GM12874 (cell line): ENCODE measurements around the gene RAMACL.

Source experiments
- TF ChIP-seq, protein P1 (sequence below): IDR thresholded peaks from 2 replicates; pipeline ENCODE4 v1.5.1; 2011; ENCODE audit warnings: low read depth, mild to moderate bottlenecking, control low read depth, low read length, moderate library complexity; ENCODE audit not compliant: insufficient read depth

RAMACL gene

DNA sequence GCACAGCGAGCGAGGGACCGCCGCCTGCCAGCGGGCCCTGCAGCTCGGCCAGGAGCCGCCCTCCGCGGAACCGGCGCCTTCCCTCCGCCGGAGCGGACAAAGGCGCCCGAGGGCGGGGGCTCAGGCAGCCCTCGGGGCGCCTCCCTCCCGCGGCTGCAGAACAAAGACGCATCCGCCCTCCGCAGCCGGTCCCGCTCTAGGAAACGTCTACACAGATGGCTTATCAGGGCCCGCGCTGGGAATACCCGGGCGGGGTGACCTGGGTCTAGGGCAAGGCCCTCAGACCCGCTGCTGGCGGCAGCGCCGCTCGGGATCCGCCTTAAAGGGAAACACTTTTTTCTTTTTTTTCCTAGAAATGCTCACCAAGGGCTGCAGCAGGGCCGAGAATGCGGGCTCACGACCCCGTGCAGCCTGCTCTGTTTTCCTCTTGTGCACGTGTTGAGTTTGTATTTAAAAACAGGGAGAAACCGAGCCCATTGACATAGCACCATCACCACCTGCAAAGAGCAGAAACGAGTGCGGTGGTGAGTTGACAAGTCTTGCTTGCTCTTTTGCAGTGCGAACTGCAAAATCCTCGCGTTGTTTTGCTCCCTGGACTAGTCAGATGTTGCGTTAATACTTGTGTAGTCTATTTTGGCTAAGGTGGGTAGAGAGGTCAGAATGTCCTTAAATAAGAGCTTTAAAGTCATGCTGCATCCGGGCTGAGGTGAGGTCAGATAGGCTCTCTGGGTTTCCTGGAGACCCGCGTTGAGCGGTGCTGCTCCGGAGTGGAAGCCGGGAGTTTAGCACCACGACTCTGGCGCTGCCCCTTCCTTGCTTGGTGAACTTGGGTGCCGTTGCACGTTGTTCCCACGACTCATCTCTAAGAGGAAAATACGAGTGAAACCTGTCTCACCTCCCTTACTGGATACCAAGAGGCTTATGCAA lies 41.7 kb upstream of the RAMACL start:
- TF ChIP-seq, protein P1, sequence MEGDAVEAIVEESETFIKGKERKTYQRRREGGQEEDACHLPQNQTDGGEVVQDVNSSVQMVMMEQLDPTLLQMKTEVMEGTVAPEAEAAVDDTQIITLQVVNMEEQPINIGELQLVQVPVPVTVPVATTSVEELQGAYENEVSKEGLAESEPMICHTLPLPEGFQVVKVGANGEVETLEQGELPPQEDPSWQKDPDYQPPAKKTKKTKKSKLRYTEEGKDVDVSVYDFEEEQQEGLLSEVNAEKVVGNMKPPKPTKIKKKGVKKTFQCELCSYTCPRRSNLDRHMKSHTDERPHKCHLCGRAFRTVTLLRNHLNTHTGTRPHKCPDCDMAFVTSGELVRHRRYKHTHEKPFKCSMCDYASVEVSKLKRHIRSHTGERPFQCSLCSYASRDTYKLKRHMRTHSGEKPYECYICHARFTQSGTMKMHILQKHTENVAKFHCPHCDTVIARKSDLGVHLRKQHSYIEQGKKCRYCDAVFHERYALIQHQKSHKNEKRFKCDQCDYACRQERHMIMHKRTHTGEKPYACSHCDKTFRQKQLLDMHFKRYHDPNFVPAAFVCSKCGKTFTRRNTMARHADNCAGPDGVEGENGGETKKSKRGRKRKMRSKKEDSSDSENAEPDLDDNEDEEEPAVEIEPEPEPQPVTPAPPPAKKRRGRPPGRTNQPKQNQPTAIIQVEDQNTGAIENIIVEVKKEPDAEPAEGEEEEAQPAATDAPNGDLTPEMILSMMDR: no peak

DNA sequence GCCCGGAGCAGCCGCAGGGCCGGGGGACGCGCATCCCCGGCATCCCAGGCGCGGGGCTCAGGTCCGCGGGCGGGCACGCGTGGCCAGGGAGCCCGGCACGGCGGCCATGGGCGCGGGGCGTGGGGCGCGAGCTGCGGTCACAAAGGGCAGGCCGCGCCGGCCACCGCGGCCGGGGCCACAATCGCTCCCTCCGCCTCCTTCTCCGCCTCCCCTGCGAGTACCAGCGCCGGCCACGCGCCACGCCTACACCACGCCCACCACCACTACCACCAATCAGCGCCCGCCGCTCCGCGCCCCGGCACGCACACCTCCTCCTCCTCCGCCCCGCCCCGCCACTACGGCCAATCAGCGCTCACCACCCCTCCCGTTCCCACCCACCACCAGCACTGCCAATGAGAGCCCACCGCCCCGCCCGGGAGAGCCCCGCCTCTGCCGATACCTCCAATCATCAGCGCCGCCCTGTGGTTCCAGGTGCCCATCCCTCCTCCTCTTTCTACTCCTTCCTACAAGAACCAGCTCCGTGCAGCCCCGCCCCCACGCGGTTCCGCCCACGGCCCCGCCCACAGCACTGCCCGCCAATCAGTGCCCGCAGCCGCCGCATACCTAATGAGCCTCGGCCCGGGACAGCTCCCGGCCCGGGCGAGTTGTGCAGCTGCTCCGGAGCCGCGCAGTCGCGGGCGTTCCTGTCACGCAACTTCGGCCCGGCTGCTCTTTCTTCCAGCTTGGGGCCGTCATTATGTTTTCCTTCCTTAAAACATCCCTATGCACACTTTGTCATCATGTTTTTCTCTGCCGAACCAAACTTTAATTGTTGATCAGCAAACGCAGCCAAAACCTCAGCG lies 40.8 kb upstream of the RAMACL start, which contains the start of gene RPS6KA2:
Gene RPS6KA2 (minus strand): TSS at position 219 of the 842 bp plus-strand sequence. CDS start 232 bp downstream, outside the sequence.
- TF ChIP-seq, protein P1: no peak

DNA sequence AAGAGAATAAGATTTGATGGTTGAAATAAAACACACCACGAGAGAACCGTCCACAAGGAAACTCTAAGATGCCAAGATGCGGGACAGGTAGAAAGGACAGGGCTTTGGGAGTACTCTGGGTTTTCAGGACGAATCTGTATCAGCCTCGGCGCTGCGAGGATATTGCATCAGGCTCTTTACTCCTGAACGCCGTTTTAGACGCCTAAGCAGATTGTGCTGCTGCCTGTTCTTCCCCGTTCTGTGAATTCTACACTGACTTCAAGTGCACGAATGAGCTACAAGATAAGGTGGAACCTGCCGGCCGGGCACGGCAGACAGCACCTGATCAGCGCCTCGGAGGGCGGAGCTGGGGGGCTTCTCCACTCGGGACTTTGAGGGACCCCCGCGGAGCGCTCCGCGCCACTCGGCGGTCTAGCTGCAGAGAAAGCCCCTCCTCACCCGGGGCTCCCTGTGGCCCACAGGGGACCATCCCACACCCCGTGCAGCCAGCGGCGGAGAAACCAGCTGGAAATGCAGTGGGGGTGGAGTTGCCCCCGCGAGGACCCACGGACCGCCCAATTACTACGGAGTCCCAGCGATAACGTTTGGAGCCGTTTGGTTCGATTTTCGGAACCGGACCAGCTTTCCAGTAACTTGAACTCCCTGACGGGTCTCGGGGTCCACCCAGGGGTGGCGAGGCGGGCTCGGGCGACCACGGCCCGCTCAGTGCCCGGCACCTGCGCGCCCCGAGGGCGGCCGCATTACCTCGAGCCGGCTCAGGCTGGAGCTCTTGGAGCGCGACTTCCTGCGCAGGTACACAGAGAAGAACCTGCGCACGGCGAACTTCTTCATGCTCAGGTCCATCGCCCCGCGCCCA lies 39.9 kb upstream of the RAMACL start:
- TF ChIP-seq, protein P1: no peak

DNA sequence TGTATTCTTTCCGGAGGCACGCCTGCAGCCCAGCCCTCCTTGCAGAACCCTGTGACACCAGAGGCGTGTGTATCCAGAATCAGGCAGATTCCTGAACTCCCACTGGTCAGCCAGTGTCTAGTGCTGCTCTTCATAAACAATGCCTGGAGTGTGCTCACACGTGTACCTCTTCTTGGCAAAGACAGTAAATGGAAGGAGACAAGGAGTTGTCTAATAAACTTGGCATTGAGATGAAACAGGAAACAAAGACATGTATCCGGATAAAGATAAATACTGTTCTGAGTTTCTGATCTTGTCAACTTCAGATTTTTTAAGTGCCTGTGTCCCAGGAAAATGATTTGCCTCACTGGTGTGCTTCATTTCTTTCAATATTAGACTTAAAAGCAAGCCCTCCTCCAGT lies 38.9 kb upstream of the RAMACL start:
- TF ChIP-seq, protein P1: no peak

DNA sequence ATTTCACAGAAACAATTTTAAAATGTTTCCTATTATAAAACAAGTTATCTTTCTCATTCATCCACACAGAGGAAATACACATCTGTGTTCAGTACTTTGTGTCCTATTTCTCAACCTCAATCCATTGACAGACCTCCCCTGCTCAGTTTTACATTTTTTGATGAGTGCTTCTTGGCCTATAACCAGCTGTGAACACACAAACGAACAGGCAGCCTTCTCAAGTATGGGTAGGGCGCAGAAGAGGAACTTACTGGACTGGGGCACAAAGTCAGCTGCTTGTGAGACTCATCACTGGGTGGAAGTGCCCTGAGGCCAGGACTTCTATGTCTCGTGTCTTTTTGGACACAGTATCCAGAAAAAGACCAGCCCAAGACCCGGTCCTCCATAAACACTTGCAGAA lies 37.8 kb upstream of the RAMACL start:
- TF ChIP-seq, protein P1: no peak

DNA sequence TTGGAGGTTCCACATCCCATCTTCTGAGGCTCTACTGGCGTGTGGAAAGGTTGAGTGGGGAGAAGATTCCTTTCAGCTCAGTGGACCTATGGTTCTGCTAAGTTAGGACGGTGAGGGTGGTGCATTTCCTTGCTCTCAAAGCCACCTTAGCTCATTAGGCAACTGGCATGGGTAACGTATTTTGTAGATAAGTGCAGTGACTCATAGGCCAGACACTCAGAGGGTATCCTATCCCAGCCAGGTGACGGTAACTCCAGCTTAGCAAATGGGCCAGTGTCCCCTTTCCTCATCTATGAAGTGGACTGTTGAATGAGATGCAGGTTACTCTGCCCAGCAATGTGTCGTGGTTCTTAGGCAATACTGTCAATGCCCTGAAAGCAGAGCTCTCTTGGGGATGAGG lies 36.8 kb upstream of the RAMACL start:
- TF ChIP-seq, protein P1: no peak

DNA sequence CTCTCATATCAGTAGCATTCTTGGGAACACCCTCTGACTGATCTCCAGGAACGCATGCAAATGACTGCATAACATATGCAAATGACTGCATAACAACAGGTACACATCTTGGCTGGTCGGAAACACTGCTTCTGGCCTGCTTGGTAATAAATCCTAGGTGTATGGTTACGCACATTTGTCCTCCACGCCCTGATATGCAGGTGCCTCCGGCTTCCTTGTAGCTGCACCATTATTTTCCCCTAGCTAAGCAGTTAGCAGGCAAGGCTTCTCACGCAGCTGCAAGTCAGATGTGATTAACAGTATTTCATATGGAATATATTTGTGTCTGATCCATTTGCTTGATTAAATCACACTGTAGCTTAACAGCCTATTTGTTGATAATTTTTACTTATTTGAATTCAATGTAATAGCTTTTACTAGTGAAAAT lies 34.6 kb upstream of the RAMACL start:
- TF ChIP-seq, protein P1: no peak
